Liver (tissue), 9 donors: ENCODE results near the gene FAH. TPM values are rescaled to one million over a fixed set of nuclear protein-coding genes. Genes with fewer than 3 reads are reported as not detected.

Experiments
- DNase-seq: peaks from one replicate; pipeline ENCODE4 v3.0.0-alpha.2; 2017; ENCODE audit warnings: low spot score
- H3K27ac ChIP-seq, 2 donors: one replicate each; pipeline ENCODE4 v1.7.0; 2013; ENCODE audit warnings: inconsistent platforms in 2 of 2, low read length in 2 of 2, control low read depth in 1 of 2, low read depth in 1 of 2, mild to moderate bottlenecking in 1 of 2
- H3K27me3 ChIP-seq, 4 donors: one replicate each; pipeline versions ENCODE4 v1.6.1 to v1.7.0; 2013; ENCODE audit warnings: low read length in 3 of 4, inconsistent platforms in 1 of 4, mild to moderate bottlenecking in 1 of 4, moderate library complexity in 1 of 4; ENCODE audit not compliant: control insufficient read depth in 4 of 4, insufficient read depth in 4 of 4
- H3K36me3 ChIP-seq, 4 donors: one replicate each; pipeline versions ENCODE4 v1.6.1 to v1.7.0; 2013; ENCODE audit warnings: low read length in 3 of 4, mild to moderate bottlenecking in 3 of 4, low read depth in 1 of 4, moderate library complexity in 1 of 4; ENCODE audit not compliant: control insufficient read depth in 4 of 4, insufficient read depth in 3 of 4
- H3K4me1 ChIP-seq, 4 donors: one replicate each; pipeline versions ENCODE4 v1.6.1 to v1.7.0; 2013; ENCODE audit warnings: low read length in 3 of 4, mild to moderate bottlenecking in 3 of 4, moderate library complexity in 1 of 4; ENCODE audit not compliant: control insufficient read depth in 4 of 4, insufficient read depth in 4 of 4
- H3K4me3 ChIP-seq, 3 donors: one replicate each; pipeline versions ENCODE4 v1.6.1 to v1.7.0; 2013; ENCODE audit warnings: low read length in 3 of 3, control low read depth in 1 of 3, low read depth in 1 of 3, mild to moderate bottlenecking in 1 of 3
- H3K9ac ChIP-seq, 2 donors: one replicate each; pipeline ENCODE4 v1.7.0; 2013; ENCODE audit warnings: low read length in 2 of 2, mild to moderate bottlenecking in 2 of 2, moderate library complexity in 2 of 2, control low read depth in 1 of 2, low read depth in 1 of 2
- H3K9me3 ChIP-seq, 4 donors: one replicate each; pipeline versions ENCODE4 v1.6.1 to v1.7.0; 2013; ENCODE audit warnings: low read length in 3 of 4; ENCODE audit not compliant: control insufficient read depth in 4 of 4
- ATF3 ChIP-seq: IDR thresholded peaks from 2 replicates; pipeline ENCODE4 v1.6.1; 2016; ENCODE audit warnings: antibody characterized with exemption
- CTCF ChIP-seq: fragments of 150-350 bp; IDR thresholded peaks from 2 replicates; pipeline ENCODE4 v1.5.1; 2017; ENCODE audit warnings: improper control_type of control experiment, low read depth, low read length; ENCODE audit not compliant: missing input control
- FOXA1 ChIP-seq: IDR thresholded peaks from 2 replicates; pipeline ENCODE4 v1.6.1; 2016; ENCODE audit warnings: antibody characterized with exemption
- FOXA2 ChIP-seq: IDR thresholded peaks from 2 replicates; pipeline ENCODE4 v1.6.1; 2016; ENCODE audit warnings: antibody characterized with exemption
- GABPA ChIP-seq, 2 donors: IDR thresholded peaks in 1 of 2; conservative IDR thresholded peaks in 1 of 2; 2 replicates each; pipeline ENCODE4 v1.6.1; 2016; ENCODE audit warnings: antibody characterized with exemption in 2 of 2, mild to moderate bottlenecking in 1 of 2, moderate library complexity in 1 of 2
- HNF4A ChIP-seq, 2 donors: conservative IDR thresholded peaks; 2 replicates each; pipeline ENCODE4 v1.6.1; 2016; ENCODE audit warnings: antibody characterized with exemption in 2 of 2, mild to moderate bottlenecking in 2 of 2
- HNF4G ChIP-seq: IDR thresholded peaks from 2 replicates; pipeline ENCODE4 v1.6.1; 2016; ENCODE audit warnings: antibody characterized with exemption
- JUND ChIP-seq, 2 donors: IDR thresholded peaks; 2 replicates each; pipeline ENCODE4 v1.6.1; 2016; ENCODE audit warnings: antibody characterized with exemption in 2 of 2
- NR2F2 ChIP-seq: IDR thresholded peaks from 2 replicates; pipeline ENCODE4 v1.6.1; 2016; ENCODE audit warnings: antibody characterized with exemption
- RXRA ChIP-seq, 2 donors: IDR thresholded peaks; 2 replicates each; pipeline ENCODE4 v1.6.1; 2017 to 2018; ENCODE audit warnings: antibody characterized with exemption in 2 of 2, mild to moderate bottlenecking in 1 of 2
- SP1 ChIP-seq: IDR thresholded peaks from 2 replicates; pipeline ENCODE4 v1.6.1; 2018; ENCODE audit warnings: antibody characterized with exemption, mild to moderate bottlenecking
- TAF1 ChIP-seq: conservative IDR thresholded peaks from 2 replicates; pipeline ENCODE4 v1.6.1; 2016; ENCODE audit warnings: antibody characterized with exemption, mild to moderate bottlenecking
- YY1 ChIP-seq: IDR thresholded peaks from 2 replicates; pipeline ENCODE4 v1.6.1; 2016; ENCODE audit warnings: antibody characterized with exemption, mild to moderate bottlenecking
- ZBTB33 ChIP-seq: IDR thresholded peaks from 2 replicates; pipeline ENCODE4 v1.6.1; 2016; ENCODE audit warnings: antibody characterized with exemption
- WGBS: extraction: QIAGEN DNeasy Blood & Tissue Kit; methylation state at CpG from one replicate; pipeline ENCODE4 v1.1.7; 2013; 5-methylcytosine and 5-hydroxymethylcytosine counted together
- polyA plus RNA-seq, 2 donors: library from polyadenylated mRNA; stranded (reverse) in 1 of 2; unstranded in 1 of 2; fragments of 200-250 nt in 1 of 2; fragments of >200 nt in 1 of 2; fragmentation: Nextera tagmentation in 1 of 2; extraction: Ambion mirVana in 1 of 2; gene quantifications; one replicate each; pipeline versions ENCODE4 v1.2.1 to v1.2.3, GENCODE V29; 2013 to 2015
- total RNA-seq, 2 donors: library from RNA; depleted of rRNA; stranded (reverse); fragments of >200 nt; gene quantifications; one replicate each; pipeline ENCODE4 v1.2.3, GENCODE V29; 2014
- TF ChIP-seq, protein P1 (sequence below): IDR thresholded peaks from 2 replicates; pipeline ENCODE4 v1.6.1; 2016; ENCODE audit warnings: antibody characterized with exemption
- donor health status: healthy.
- donor health status: healthy.
- donor health status: healthy.
- donor health status: healthy.
- donor health status: healthy.

Gene FAH
- total and polyA plus RNA-seq, 4 donors: 42.1 to 226 (median 186) TPM

DNA sequence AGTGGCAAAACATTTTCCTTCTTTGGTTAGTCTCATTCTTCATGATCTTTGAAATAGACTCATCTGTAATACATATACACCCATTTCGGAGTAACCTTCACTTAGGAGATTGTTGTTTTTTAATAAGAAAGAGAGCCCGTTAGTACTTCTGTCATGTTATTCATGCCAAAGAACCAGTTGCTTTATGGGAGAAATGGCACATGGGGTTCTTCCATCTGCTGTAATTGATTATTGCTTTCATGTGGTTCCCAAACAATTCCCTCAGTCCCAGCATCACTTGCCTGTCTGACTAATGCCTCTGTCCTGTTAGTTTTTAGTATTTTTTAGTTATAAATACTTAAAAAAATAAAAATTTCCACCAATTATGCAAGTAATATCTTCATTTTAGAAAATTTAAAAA is 33.8 kb upstream of the FAH start:
- no peak for TF ChIP-seq SP1
- TF ChIP-seq FOXA1: no peak
- H3K36me3 ChIP-seq: peaks cover 2 to 19% (median 9%) of the 10 kb centered on the region in 4 donors
- no peaks in the 10 kb centered on the region for H3K27me3 ChIP-seq
- H3K9ac ChIP-seq: no peak overlapping the region
- H3K9me3 ChIP-seq: no peaks in the 10 kb centered on the region
- DNase-seq: no peak
- 95% methylated on average over 2 of the region's 2 CpGs for WGBS
- H3K4me3 ChIP-seq: no peak overlapping the region
- H3K4me1 ChIP-seq: peaks cover 0 to 7% (median 3%) of the 10 kb centered on the region in 4 donors
- H3K27ac ChIP-seq: no peak overlapping the region

GRCh38 chr15:80120636-80121035 is 32.2 kb upstream of the FAH start:
- 90% methylated on average over 1 of the region's 1 CpG for WGBS
- H3K4me1 ChIP-seq: peaks cover 0 to 3% (median 0%) of the 10 kb centered on the region in 4 donors
- TF ChIP-seq GABPA (IDR thresholded peaks at IDR 0.05 in 1 of 2, conservative IDR thresholded peaks at IDR 0.05 in 1 of 2) (no peak), FOXA2 (no peak), CTCF (no peak), HNF4G (no peak), SP1 (no peak), YY1 (no peak)
- TF ChIP-seq, protein P1, sequence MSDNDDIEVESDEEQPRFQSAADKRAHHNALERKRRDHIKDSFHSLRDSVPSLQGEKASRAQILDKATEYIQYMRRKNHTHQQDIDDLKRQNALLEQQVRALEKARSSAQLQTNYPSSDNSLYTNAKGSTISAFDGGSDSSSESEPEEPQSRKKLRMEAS: no peak
- H3K9me3 ChIP-seq: no peaks in the 10 kb centered on the region
- H3K9ac ChIP-seq: no peak overlapping the region
- H3K27ac ChIP-seq: no peak overlapping the region
- H3K27me3 ChIP-seq: no peaks in the 10 kb centered on the region
- H3K4me3 ChIP-seq: no peak overlapping the region
- peaks cover 2 to 25% (median 9%) of the 10 kb centered on the region in 4 donors for H3K36me3 ChIP-seq
- no peak for DNase-seq

DNA sequence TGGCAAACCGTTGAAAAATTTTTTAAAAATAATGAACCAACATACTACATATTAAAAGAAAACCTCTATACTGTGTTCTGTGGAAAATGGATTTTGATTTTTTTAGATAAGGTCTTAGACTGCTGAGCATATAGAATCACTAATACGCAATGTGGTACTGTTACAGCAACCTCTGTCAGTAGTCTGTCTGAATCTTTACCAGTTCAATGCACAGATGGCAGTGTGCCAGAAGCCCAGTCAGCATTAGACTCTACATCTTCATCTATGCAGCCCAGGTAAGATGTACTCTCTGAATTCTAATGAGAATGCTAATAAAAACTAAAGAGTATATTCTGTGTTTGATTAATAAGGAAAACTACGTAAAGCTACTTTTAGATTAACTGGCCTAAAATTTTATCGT is 31.3 kb upstream of the FAH start:
- no peak overlapping the region for H3K4me3 ChIP-seq
- no peaks in the 10 kb centered on the region for H3K4me1 ChIP-seq
- no peak overlapping the region for H3K27ac ChIP-seq
- no peak overlapping the region for H3K9ac ChIP-seq
- DNase-seq: no peak
- H3K36me3 ChIP-seq: peaks cover 2 to 31% (median 13%) of the 10 kb centered on the region in 4 donors
- no peak for TF ChIP-seq HNF4A (conservative IDR thresholded peaks at IDR 0.05)
- no peak for TF ChIP-seq NR2F2
- TF ChIP-seq ATF3: no peak
- TF ChIP-seq HNF4G: no peak
- no peak for TF ChIP-seq ZBTB33
- no peak for TF ChIP-seq CTCF
- TF ChIP-seq JUND (IDR thresholded peaks at IDR 0.05): no peak
- no peak for TF ChIP-seq YY1
- TF ChIP-seq GABPA (IDR thresholded peaks at IDR 0.05 in 1 of 2, conservative IDR thresholded peaks at IDR 0.05 in 1 of 2): no peak
- no peak for TF ChIP-seq RXRA (IDR thresholded peaks at IDR 0.05)
- no peak for TF ChIP-seq TAF1
- TF ChIP-seq, protein P1: no peak
- 95% methylated on average over 4 of the region's 4 CpGs for WGBS
- no peaks in the 10 kb centered on the region for H3K27me3 ChIP-seq
- no peaks in the 10 kb centered on the region for H3K9me3 ChIP-seq
